B cell (primary cell): ENCODE data around the gene WARS2. TPM values are rescaled to one million over a fixed set of nuclear protein-coding genes. Genes with fewer than 3 reads are reported as not detected.

Experiments used
- ATAC-seq: fragments of 200-7000 bp; cut with Tn5 transposase; one replicate; pipeline ENCODE4 v1.10.0; 2021; ENCODE audit warnings: low read depth, mild to moderate bottlenecking, moderate number of reproducible peaks, moderate library complexity
- CTCF ChIA-PET: fragments of 350-600 bp; sonication (Branson Sonifier 250); formaldehyde crosslinking; loops from one replicate; lab custom pipeline; 2021; ENCODE audit warnings: antibody characterized with exemption, inconsistent platforms; lab: Charles Lee
- POLR2A ChIA-PET: fragments of 350-600 bp; sonication (Branson Sonifier 250); formaldehyde crosslinking; loops from one replicate; lab custom pipeline; 2021; ENCODE audit warnings: antibody characterized with exemption; lab: Charles Lee
- DNase-seq: peaks from one replicate; pipeline ENCODE4 v3.0.0; 2013
- H2AFZ ChIP-seq: 2 replicates; pipeline ENCODE4 v1.6.1; 2012; ENCODE audit warnings: mild to moderate bottlenecking, low read depth, low read length; ENCODE audit not compliant: insufficient read depth, poor library complexity, severe bottlenecking
- H3K27ac ChIP-seq, 2 donors: 1 replicate in 1 of 2; 2 replicates in 1 of 2; pipeline ENCODE4 v1.5.1; 2012 to 2013; ENCODE audit warnings: low read length in 2 of 2, mild to moderate bottlenecking in 2 of 2, moderate library complexity in 1 of 2
- H3K27me3 ChIP-seq, 4 experiments: fragments of 200-600 bp in 1 of 4; sonication (generic) in 1 of 4; replicated peaks in 1 of 4; 1 replicate in 2 of 4; 2 replicates in 2 of 4; pipeline versions ENCODE4 v1.6.1 to v1.7.0; 2013 to 2016; ENCODE audit warnings: low read length in 3 of 4, mild to moderate bottlenecking in 2 of 4, mixed read lengths in 1 of 4, moderate library complexity in 1 of 4; ENCODE audit not compliant: insufficient read depth in 4 of 4, control insufficient read depth in 3 of 4; ENCODE audit errors: control extremely low read depth in 1 of 4
- H3K36me3 ChIP-seq, 2 experiments: replicated peaks in 1 of 2; 1 replicate in 1 of 2; 2 replicates in 1 of 2; pipeline versions ENCODE4 v1.6.1 to v1.7.1; 2013; ENCODE audit warnings: low read length in 1 of 2; ENCODE audit not compliant: insufficient read depth in 2 of 2, control insufficient read depth in 1 of 2; ENCODE audit errors: control extremely low read depth in 1 of 2, extremely low read depth in 1 of 2
- H3K4me1 ChIP-seq, 2 donors: fragments of 200-600 bp in 1 of 2; sonication (generic) in 1 of 2; 1 replicate in 1 of 2; 2 replicates in 1 of 2; pipeline versions ENCODE4 v1.5.1 to v1.6.1; 2013 to 2017; ENCODE audit warnings: low read length in 2 of 2; ENCODE audit not compliant: control insufficient read depth in 2 of 2, insufficient read depth in 2 of 2
- H3K4me2 ChIP-seq: replicated peaks from 2 replicates; pipeline ENCODE3; 2012; ENCODE audit warnings: mild to moderate bottlenecking, low read depth, low read length; ENCODE audit not compliant: poor library complexity, severe bottlenecking
- H3K4me3 ChIP-seq, 5 experiments: fragments of 200-600 bp in 1 of 5; sonication (generic) in 1 of 5; 1 replicate in 3 of 5; 2 replicates in 2 of 5; pipeline versions ENCODE4 v1.5.1 to v1.7.0; 2011 to 2016; ENCODE audit warnings: low read length in 4 of 5, mild to moderate bottlenecking in 4 of 5, low read depth in 2 of 5, control low read depth in 1 of 5, moderate library complexity in 1 of 5; ENCODE audit not compliant: insufficient read depth in 1 of 5; ENCODE audit errors: control extremely low read depth in 1 of 5, extremely low read depth in 1 of 5
- H3K79me2 ChIP-seq: fragments of 200-600 bp; sonication (generic); one replicate; pipeline ENCODE4 v1.6.0; 2016; ENCODE audit warnings: low read length; ENCODE audit not compliant: control insufficient read depth, insufficient read depth
- H3K9ac ChIP-seq: fragments of 200-600 bp; sonication (generic); 2 replicates; pipeline ENCODE4 v1.6.1; 2017; ENCODE audit warnings: mild to moderate bottlenecking, low read length, moderate library complexity
- H3K9me3 ChIP-seq, 3 donors: one replicate each; pipeline versions ENCODE4 v1.6.1 to v1.7.1; 2013; ENCODE audit warnings: low read length in 2 of 3; ENCODE audit not compliant: control insufficient read depth in 2 of 3, insufficient read depth in 1 of 3; ENCODE audit errors: control extremely low read depth in 1 of 3
- H4K20me1 ChIP-seq: 2 replicates; pipeline ENCODE4 v1.6.0; 2012; ENCODE audit warnings: mild to moderate bottlenecking, low read length; ENCODE audit not compliant: insufficient read depth, control insufficient read depth, poor library complexity, severe bottlenecking
- H3K27ac Mint-ChIP-seq: one replicate; pipeline ENCODE4 v1.8.0; 2021; ENCODE audit warnings: mixed read lengths
- H3K27me3 Mint-ChIP-seq: one replicate; pipeline ENCODE4 v1.8.0; 2021; ENCODE audit warnings: mixed read lengths
- H3K4me1 Mint-ChIP-seq: one replicate; pipeline ENCODE4 v1.8.0; 2021; ENCODE audit warnings: mixed read lengths
- H3K4me3 Mint-ChIP-seq: one replicate; pipeline ENCODE4 v1.8.0; 2021; ENCODE audit warnings: mixed read lengths
- H3K9me3 Mint-ChIP-seq: one replicate; pipeline ENCODE4 v1.8.0; 2022; ENCODE audit warnings: mixed read lengths; ENCODE audit not compliant: insufficient read depth
- EZH2 ChIP-seq: IDR thresholded peaks from 2 replicates; pipeline ENCODE4 v1.6.1; 2012; ENCODE audit warnings: borderline replicate concordance, low read depth, mild to moderate bottlenecking, moderate library complexity, low read length; ENCODE audit not compliant: insufficient read depth, poor library complexity, severe bottlenecking
- WGBS: methylation state at CpG from one replicate; pipeline ENCODE4 v1.1.5; 2013; ENCODE audit warnings: missing lambda C conversion rate; ENCODE audit not compliant: insufficient coverage; 5-methylcytosine and 5-hydroxymethylcytosine counted together
- intact Hi-C: fragments of 100-400 bp; cut with micrococcal nuclease; formaldehyde crosslinking; loops from one replicate; pipeline ENCODE4 v1.10.0; 2022
- polyA plus RNA-seq: library from polyadenylated mRNA; depleted of rRNA; stranded (reverse); fragments of >200 nt; gene quantifications from 2 replicates; pipeline ENCODE4 v1.2.3, GENCODE V29; 2012
- total RNA-seq, 2 donors: library from RNA; stranded (reverse); fragments of 120-200 nt in 1 of 2; gene quantifications; 1 replicate in 1 of 2; 2 replicates in 1 of 2; pipeline versions ENCODE4 v1.2.3 to v1.2.4, GENCODE V29; 2013 to 2022
- TF ChIP-seq, protein P1 (sequence below): fragments of 200-600 bp; IDR thresholded peaks from one replicate; pipeline ENCODE4 v1.8.0; 2022; ENCODE audit warnings: antibody characterized with exemption, mild to moderate bottlenecking

WARS2 gene
- total and polyA plus RNA-seq, 2 donors (not counting 1 experiment from before 2014, with no cell fraction given), result 4.2 to 14.3 TPM

DNA sequence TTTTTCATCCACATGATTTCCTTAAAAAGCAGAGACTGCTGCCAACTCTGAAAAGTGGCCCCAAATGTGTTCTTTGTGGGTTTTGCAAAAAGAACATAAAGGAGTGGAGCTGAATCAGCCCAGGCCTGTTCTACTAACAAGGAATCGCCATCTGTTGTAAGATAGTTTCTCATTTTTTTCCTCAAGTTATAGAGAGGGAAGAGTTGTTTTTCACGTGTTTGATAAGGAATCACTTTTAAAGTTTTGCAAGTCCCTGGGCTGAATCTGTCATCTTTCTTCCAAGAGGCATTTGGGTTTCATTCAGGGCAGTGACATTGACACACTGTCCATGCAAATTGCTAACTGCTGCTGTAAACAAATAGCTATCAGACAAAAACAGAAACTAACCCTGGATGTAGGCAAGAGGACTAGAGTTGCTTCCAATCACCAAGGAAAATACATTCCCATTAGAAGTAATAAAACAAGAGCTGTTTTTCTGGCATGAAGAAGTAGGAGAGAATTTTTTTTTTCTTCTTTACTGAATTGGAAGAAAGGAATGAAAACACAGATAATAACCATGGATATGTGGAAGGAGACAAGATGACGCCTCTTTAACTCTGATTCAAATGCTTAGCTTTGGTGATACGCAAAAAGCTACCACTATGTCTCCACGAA lies 93.5 kb downstream of the WARS2 start:
- H3K36me3 ChIP-seq, result peaks cover 8 to 17% of the 10 kb centered on the region in 2 experiments
- no peak overlapping the region for H2AFZ ChIP-seq
- H3K4me1 ChIP-seq, result no peaks in the 10 kb centered on the region
- WGBS, result no CpG with 5 or more reads among the region's 5 CpGs
- H3K27me3 Mint-ChIP-seq, result no peaks in the 10 kb centered on the region
- no peaks in the 10 kb centered on the region for H3K27me3 ChIP-seq
- DNase-seq (no peak), ATAC-seq (no peak)
- no peak for TF ChIP-seq EZH2
- TF ChIP-seq, protein P1, sequence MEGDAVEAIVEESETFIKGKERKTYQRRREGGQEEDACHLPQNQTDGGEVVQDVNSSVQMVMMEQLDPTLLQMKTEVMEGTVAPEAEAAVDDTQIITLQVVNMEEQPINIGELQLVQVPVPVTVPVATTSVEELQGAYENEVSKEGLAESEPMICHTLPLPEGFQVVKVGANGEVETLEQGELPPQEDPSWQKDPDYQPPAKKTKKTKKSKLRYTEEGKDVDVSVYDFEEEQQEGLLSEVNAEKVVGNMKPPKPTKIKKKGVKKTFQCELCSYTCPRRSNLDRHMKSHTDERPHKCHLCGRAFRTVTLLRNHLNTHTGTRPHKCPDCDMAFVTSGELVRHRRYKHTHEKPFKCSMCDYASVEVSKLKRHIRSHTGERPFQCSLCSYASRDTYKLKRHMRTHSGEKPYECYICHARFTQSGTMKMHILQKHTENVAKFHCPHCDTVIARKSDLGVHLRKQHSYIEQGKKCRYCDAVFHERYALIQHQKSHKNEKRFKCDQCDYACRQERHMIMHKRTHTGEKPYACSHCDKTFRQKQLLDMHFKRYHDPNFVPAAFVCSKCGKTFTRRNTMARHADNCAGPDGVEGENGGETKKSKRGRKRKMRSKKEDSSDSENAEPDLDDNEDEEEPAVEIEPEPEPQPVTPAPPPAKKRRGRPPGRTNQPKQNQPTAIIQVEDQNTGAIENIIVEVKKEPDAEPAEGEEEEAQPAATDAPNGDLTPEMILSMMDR, result no peak
- H3K4me3 Mint-ChIP-seq, result no peak overlapping the region
- no peaks in the 10 kb centered on the region for H3K4me1 Mint-ChIP-seq
- H3K4me2 ChIP-seq, result no peak overlapping the region
- ChIA-PET CTCF (interaction anchor here (0.7 kb wide), 1 partner anchor 72 kb away, joined by 4 read pairs; no protein-coding TSS in a partner anchor), POLR2A (no interaction called here)
- no peak overlapping the region for H3K4me3 ChIP-seq
- intact Hi-C loops, result no loop called here
- H3K9ac ChIP-seq, result no peak overlapping the region
- no peaks in the 10 kb centered on the region for H3K79me2 ChIP-seq
- H3K9me3 ChIP-seq, result no peaks in the 10 kb centered on the region
- H3K27ac ChIP-seq, result no peak overlapping the region
- no peaks in the 10 kb centered on the region for H4K20me1 ChIP-seq
- H3K27ac Mint-ChIP-seq, result no peak overlapping the region
- no peaks in the 10 kb centered on the region for H3K9me3 Mint-ChIP-seq

GRCh38 chr1:119046429-119046784 lies 94.0 kb downstream of the WARS2 start:
- Histone ChIP-seq H3K4me1 (no peaks in the 10 kb centered on the region), H3K27ac (no peak overlapping the region), H3K36me3 (peaks cover 8 to 17% of the 10 kb centered on the region in 2 experiments), H3K9ac (no peak overlapping the region), H3K9me3 (no peaks in the 10 kb centered on the region), H3K27me3 (no peaks in the 10 kb centered on the region), H3K4me2 (no peak overlapping the region), H3K79me2 (no peaks in the 10 kb centered on the region), H2AFZ (no peak overlapping the region), H4K20me1 (no peaks in the 10 kb centered on the region), H3K4me3 (no peak overlapping the region)
- intact Hi-C loops, result no loop called here
- Mint-ChIP-seq H3K9me3 (no peaks in the 10 kb centered on the region), H3K4me3 (no peak overlapping the region), H3K27me3 (no peaks in the 10 kb centered on the region), H3K27ac (no peak overlapping the region), H3K4me1 (no peaks in the 10 kb centered on the region)
- DNase-seq, result no peak
- ATAC-seq, result no peak
- ChIA-PET POLR2A (no interaction called here), CTCF (interaction anchor here (0.7 kb wide), 1 partner anchor 72 kb away, joined by 4 read pairs; no protein-coding TSS in a partner anchor)
- 85% methylated on average over 4 of the region's 7 CpGs for WGBS
- no peak for TF ChIP-seq EZH2
- TF ChIP-seq, protein P1, result no peak
